ENCODE data around the gene FOXJ1.
"Not testable (repeated sequence)": the region's sequence is repeated elsewhere in the genome, so short reads cannot be mapped to it uniquely, and the experiment has no call there.

FOXJ1 gene

DNA sequence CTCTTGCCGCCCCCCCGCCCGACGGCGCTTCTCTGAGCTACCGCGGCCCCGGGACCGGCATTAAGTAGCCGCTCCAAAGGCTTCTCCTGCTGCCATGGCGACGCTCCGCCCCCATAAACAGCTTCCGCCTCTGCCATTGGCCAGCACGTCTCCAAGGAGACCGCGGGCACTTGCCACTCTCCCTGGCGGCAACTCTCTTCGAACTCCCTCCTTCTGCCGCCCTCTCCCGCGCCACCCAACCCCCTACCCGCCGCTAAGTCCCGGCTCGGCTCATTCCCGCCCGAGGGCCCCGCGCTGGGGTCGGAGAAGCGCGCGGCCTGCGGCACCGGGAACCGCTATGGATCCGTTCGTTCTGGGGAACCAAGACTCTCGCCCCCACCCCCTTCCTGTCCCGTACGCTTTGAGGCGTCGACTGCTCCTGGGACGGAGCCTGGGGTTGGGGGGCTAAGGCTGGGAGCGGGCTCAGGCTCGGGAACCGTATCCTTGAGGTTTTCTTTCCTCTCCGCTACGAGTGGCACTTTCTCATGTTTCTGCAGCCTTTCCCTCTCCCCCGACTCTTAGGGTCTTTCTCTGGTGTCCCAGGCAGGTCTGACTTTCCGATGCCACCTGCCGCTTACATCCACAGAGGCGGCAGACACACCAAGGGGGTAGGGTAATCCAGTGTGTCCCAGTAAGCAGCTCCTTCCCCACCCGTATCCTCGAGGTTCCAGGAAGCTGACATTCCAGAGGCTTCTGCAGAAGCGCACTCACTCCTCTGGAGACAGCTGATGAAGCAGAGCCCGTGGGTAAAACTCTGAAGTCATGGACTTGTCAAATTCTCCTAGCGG, at the start of gene FOXJ1:
TSS of gene FOXJ1 (minus strand) at position 34 of the 827 bp plus-strand sequence. CDS start 850 bp downstream, outside the sequence.
- DNase-seq (ENCODE audit: low read depth in 2 of 2) = peak; percentile 80 to 85

DNA sequence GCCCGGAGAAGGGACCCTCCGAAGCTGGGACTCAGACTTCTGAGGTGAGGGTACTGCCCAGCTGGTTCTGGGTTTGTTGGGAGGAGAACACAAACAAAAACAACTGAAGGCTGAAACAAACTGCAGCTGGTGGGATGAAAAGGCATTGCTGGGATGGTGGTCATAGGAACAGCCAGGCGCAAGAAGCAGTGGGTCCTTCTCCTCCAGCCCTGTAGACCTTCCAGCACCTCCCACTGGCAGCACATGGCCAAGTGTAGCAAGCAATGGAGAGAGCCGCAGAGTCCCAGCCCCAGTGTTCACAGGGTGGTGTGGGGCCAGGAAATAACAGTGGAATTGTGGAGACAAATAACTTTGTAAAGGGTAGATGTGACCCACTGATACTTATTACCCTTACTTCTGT, 48.7 kb upstream of the FOXJ1 start:
- no peak for DNase-seq (ENCODE audit: low read depth in 2 of 2)

- no peak for DNase-seq (ENCODE audit: low read depth in 2 of 2)
Measured at GRCh38 chr17:76189247-76189646, 48.2 kb upstream of the FOXJ1 start.

- DNase-seq (ENCODE audit: low read depth in 2 of 2) = no peak
Measured at GRCh38 chr17:76188213-76189016, 47.4 kb upstream of the FOXJ1 start.

GRCh38 chr17:76186774-76187173, 45.7 kb upstream of the FOXJ1 start:
- DNase-seq (ENCODE audit: low read depth in 2 of 2) = not testable (repeated sequence)

DNA sequence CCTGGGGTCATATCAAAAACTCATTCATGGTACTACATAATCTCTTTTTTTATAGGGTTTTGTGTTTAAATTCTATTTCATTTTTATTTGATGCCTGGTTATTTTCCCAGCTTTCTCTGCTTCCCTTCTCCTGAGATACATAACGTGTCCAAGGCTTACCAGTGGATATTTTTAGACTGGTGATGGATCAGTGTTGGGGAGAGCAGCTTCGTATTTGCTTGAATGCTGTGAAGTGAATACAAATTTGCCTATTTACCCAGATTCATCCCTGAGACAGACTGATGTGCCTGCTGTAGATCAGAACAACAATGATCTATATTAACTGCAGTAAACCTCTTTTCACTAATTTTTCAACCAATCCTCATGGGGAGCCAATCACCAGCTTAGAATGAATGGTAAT, 43.2 kb upstream of the FOXJ1 start:
- DNase-seq (ENCODE audit: low read depth in 2 of 2) = no peak

GRCh38 chr17:76182016-76182764, 41.1 kb upstream of the FOXJ1 start:
- DNase-seq (ENCODE audit: low read depth in 2 of 2) = peak; percentile 94 to 97

DNA sequence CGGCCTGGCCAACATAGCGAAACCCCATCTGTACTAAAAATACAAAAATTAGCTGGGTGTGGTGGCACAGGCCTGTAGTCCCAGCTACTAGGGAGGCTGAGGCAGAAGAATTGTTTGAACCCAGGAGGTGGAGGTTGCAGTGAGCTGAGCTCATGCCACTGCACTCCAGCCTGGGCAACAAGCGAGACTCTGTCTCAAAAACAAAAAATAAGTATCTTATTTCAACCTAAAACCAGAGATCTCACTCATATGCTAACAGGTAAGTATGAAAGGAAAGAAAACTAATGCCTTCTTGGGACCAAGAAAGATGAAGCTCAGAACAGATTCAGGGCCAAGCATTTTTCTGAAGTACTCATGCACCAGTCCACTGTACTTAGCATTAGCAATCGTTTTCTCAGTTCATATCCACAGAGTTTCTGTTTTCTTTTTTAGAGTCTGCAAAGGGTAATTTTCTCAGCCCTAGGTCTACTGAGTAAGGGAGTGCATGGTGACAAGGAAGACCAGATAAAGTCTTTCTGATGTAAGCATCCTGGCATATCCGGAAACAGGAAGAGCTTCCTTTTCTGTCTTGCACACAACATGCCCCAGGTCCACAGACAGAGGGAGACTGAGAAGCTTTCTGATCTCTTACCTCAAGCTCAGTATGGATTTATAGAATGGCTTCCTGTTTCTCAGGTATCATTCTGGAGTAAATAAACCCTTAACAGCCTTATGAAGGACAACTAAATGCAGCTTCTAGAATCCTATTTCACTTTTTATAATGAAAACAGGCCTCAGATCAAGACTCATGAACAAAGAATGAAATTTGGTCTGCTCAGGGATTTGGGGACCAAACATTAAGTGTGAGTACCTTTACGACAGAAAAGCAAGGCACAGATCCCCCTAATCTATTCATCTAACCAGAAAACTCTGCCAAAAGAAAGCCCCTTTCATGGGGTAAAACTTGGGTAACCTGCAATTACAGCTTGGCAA, 38.7 kb upstream of the FOXJ1 start:
- DNase-seq (ENCODE audit: low read depth in 2 of 2) = no peak

DNA sequence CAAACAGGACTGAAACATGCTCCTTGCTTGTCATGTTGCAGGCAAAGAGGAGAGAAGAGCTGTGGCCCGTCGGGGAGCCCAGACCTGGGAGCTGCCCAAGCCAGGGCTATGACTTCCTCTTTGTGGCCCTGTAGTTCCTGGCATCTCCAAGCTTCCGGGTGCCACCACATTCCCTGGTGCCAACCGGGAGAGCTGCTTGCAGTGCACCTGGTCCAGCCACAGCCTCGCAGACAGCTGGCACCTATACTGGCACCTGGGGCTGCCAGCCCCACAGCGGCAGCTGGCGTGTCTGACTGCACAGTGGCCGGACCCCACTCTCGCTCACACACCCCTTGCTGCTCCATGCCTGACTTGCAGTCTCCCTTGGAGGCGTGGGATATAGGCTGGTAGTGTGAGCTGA, 37.1 kb upstream of the FOXJ1 start:
- no peak for DNase-seq (ENCODE audit: low read depth in 2 of 2)

DNA sequence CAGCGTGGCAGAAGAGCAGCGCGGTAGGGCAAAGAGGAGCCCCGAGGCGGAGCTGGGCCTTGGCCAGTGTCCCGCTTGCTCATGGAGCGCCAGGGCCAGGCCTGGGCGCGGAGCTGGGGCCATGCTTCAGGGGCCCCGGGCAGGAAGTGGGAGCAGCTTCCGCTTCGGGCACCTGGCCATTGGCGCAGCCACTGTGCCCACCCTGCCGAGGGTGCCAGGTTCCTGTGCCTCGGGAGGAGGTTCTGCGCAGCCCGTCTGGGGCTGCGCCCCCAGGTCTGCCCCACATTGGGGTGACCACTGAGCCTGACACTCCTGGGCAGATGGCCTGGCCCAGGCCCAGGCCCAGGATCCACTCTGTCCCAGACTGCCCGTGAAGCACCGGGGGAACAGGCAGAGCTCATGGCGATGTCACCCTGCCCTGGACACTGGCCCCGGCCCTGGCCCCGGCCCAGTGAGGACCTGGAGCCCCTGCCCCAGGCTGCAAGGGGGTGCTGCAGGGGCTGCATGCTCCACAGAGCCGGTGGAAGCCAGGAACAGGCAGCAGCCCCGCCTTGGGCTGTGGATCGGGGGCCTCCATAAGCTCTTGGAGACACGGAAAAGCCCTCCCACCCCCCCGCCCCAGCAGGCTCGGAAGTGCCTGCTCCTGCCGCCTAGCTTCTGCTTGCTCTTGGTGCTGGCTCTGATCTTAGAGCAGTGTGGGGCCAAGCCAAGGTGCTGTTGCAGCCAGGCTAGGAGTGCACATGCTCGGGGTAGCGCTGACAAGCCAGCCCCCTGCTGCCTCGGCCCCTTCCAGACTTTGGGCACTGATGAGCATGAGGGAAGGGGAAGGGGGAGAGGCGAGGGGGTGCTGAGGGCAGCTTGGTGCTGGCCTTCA, 35.9 kb upstream of the FOXJ1 start:
- no peak for DNase-seq (ENCODE audit: low read depth in 2 of 2)

GRCh38 chr17:76174037-76174436, 33.0 kb upstream of the FOXJ1 start:
- DNase-seq (ENCODE audit: low read depth in 2 of 2) = no peak

GRCh38 chr17:76173474-76173873, 32.4 kb upstream of the FOXJ1 start:
- no peak for DNase-seq (ENCODE audit: low read depth in 2 of 2)

DNA sequence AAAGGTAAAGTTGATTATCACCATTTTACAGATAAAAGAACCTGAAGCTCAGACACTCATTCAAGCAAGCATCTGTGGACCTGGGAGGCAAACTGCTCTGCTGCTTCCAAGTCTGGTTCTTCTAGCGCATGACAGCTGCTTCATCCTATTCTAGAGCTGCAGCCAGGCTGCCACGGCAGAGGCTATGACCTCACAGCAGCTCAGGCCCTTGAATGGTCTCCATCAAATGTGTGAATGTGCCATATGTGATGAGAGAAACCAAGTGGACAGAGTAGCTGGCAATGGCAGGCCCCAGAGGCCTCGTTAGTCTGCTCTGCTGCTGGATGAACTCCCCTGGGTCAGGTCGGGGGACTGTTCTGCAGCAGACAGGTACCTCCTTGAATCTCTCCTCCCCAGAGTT, 30.7 kb upstream of the FOXJ1 start:
- DNase-seq (ENCODE audit: low read depth in 2 of 2) = no peak

DNA sequence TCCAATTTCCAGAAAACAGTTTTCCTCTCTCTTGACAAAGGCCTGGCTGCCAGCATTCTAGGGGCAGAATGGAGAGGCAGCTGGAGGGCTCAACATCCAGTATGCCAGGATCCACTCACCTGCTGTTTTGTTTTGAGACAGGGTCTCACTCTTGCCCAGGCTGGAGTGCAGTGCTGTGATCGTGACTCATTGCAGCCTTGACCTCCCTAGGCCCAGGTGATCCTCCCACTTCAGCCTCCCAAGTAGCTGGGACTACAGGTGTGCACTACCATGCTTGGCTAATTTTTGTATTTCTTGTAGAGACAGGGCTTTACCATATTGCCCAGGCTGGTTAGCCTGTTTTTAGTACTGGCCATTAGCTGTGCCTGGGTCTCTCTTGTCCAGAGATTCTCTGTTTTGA, 29.1 kb upstream of the FOXJ1 start:
- no peak for DNase-seq (ENCODE audit: low read depth in 2 of 2)

- no peak for DNase-seq (ENCODE audit: low read depth in 2 of 2)
Measured at GRCh38 chr17:76166906-76167305, 25.9 kb upstream of the FOXJ1 start.

GRCh38 chr17:76166168-76166567, 25.1 kb upstream of the FOXJ1 start:
- DNase-seq (ENCODE audit: low read depth in 2 of 2) = no peak

DNA sequence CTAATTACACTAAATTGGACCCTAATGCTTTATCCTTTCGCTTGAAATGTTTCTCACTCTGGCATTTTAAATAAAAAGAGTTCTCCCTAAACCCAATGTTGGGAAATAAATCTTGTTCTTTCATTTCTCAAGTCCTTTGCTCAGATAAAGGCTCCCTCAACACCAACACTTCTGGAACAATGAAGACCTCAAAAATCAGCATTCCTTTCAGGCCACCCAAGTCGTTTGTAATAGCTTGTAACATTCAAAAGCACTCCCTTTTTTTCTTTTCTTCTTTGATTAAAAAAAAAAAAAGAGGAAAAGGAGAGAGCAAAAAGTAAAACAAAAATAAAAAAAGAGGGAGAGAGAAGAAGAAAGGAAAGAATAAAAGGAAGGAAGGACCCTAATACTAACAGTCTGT, 23.3 kb upstream of the FOXJ1 start:
- DNase-seq (ENCODE audit: low read depth in 2 of 2) = no peak

GRCh38 chr17:76163919-76164318, 22.9 kb upstream of the FOXJ1 start:
- DNase-seq (ENCODE audit: low read depth in 2 of 2) = no peak

DNA sequence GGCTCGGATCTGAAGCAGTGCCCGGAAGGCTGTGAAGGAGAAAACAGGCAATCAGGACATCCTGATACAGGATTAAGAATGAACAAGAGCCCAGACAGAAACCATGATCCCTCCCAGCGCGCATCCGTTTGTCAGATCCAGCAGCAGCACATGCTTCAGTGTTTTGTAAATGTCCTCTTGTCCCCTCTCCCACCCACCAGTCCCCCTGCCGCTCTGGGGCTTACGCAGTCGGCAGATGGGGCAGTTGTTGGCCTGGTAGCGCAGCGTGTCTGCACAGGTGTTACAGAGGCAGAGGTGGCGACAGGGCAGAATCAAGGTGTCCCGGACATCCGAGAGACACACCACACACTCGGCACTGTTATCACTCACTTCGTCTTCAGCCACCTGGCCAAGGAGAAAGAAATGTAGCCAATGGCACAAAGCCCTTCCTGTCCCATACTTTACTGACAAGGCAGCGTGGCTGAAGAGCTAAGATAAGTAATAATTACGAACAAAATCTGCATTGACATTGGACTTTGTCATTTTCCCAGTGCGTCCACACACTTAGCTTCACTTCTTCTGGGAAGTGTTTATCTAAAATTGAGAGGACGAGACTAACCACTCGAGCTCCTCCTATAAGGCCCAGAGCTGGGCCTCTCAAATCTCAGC, 20.7 kb upstream of the FOXJ1 start:
- no peak for DNase-seq (ENCODE audit: low read depth in 2 of 2)
